ENCODE measurements around the gene QRFP.
"Not testable (repeated sequence)": the region's sequence is repeated elsewhere in the genome, so short reads cannot be mapped to it uniquely, and the experiment has no call there.

QRFP gene

DNA sequence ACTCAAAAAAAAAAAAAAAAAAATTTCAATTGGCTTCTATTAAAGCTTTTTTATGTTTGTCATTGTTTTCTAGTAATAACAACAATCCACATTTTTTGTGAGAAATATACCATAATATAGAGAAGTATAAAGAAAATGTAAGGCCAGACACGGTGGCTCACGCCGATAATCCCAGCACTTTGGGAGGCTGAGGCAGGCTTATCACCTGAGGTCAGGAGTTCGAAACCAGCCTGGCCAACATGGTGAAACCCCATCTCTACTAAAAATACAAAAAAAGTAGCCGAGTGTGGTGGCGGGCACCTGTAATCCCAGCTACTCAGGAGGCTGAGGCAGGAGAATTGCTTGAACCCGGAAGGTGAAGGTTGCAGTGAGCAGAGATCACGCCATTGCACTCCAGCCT, 48.1 kb downstream of the QRFP start:
- DNase-seq (ENCODE audit: low read depth), result not testable (repeated sequence)

DNA sequence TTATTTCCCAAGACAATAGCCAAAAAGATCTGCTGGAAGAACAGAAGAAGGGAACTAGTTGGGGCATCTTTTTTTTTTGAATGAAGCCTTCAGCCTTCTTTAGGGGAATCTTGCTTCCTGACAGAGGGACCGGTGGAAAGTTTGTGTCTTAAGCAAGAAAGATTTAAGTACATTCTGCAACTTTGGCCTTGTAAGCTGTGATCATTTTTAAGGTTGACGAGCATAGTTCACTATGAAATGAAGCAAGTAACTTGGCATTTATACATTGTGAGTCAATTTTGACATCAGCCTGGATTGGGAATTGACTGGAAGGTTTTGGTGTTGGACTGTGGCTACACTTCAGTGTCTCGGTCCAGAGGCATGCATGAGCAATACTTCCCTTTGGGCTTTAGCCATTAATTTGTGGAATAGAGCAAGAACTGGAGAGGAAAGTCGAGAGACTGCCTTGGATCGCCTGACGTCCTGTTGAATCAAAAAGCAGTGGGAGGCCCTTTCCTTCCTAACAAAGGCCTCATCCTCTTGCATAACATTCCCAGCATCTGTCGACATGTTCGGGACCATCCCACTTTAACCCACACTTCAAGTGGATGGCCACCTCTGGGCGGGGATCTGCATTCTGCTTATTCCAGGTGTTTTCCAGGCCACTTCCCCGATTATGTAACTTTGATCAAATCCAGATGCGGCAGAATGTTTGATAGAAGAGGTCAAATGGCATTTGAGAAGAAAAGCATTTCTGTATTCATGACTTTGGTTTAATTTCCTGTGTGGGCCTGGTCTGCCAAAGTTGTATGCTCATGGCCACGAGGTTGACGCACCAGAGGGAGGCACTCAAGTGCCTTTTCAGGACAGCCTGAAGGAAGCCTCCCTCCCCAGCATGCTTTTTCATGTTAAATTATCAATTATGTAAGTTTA, 49.0 kb downstream of the QRFP start:
- DNase-seq (ENCODE audit: low read depth), result peak; percentile 97

DNA sequence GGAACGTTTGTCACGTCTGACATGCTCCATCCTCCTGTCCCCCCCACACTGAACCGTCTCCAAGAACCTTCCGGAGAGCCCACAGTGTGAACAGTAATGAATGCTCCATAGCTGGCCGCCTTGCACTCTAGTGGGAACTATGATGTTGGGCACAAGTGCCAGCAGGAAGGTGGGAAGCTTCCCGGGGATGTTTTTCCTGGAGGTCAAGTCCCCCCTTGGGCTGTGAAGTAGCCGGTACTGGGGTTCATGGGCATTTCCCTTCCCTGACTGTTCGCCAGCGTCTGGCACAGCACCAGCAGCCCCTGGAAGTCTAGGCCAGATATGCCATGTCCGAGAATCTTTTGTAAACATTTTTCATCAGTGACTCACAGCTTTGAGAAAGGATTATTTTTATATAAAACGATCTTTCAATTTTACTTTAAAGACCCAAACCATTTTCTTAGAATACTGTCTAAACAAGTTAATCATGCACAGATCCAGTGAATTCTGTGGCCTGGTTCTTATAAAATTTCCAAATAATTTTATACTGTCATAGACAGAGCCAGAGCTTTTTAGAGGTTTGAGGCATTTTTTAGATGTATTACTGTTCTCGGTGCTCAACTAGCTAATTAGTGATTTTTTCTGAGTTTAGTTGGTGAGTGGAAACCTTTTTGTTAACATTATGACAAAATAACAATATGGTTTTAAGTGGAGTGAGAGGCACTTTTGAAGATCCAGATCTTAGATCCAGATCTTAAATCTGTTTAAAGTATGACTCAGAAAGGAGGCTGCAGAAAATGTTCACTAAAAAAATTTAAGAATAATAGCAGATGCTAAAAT, 49.9 kb downstream of the QRFP start:
- peak; percentile 98 for DNase-seq (ENCODE audit: low read depth)

DNA sequence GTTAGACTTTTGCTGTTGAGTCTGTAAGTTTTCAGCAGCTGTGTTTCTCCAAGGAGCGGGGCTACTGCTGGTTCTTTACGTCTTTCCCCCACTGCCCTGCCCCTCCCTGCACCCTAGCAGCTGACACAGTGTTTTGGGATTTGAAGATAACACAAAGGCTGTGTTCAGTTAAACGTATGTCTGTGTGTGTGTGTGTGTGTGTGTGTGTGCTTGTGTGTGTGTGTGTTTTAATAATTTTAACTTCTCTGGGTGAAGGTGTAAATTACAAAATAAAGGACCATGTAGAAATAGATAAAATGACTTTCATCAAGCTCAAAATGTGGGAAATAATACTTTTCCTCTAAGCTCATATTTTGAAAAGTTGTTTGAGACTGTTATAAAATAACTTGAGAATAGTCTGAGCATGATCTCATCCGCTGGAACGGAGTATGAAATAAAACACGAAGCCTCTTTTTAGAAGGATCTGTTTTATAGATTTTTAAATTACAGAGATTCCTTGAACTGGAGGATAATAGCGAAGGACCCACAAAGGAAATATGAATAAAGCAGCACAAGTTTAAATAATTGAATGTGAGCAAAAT, 50.6 kb downstream of the QRFP start:
- DNase-seq (ENCODE audit: low read depth), result peak; percentile 88

DNA sequence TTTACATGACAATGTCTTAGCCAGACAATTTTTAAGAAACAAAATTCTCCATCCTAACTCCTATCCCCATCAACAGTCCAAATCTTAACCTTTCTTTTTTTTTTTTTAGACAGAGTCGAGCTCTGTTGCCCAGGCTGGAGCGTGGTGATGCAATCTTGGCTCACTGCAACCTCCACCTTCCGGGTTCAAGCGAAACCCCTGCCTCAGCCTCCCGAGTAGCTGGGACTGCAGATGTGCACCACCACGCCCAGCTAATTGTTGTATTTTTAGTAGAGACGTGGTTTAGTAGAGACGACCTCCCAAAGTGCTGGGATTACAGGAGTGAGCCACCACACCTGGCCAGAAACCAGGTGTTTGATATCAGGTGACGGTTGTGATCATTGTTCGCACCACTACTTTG, 51.4 kb downstream of the QRFP start:
- no peak for DNase-seq (ENCODE audit: low read depth)

DNA sequence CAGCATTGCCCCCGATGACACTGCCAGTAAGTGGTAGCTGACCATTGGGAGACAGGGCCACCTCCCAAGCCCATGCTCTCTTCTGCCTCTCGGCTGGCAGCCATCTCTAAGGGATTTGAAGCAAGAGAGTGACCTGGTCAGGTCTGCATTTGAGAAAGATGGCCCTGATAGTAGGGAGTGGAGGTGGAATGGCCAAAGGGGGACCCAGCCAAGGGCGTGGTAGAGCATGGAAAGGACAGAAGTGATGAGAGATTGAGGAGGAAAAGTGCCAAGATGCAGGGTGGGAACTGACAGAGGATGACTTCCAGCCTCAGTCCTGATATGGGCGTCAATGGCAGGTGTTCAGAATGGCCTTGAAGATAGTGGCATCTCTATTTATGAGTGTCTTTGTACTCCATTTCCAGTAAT, 52.6 kb downstream of the QRFP start:
- no peak for DNase-seq (ENCODE audit: low read depth)

DNA sequence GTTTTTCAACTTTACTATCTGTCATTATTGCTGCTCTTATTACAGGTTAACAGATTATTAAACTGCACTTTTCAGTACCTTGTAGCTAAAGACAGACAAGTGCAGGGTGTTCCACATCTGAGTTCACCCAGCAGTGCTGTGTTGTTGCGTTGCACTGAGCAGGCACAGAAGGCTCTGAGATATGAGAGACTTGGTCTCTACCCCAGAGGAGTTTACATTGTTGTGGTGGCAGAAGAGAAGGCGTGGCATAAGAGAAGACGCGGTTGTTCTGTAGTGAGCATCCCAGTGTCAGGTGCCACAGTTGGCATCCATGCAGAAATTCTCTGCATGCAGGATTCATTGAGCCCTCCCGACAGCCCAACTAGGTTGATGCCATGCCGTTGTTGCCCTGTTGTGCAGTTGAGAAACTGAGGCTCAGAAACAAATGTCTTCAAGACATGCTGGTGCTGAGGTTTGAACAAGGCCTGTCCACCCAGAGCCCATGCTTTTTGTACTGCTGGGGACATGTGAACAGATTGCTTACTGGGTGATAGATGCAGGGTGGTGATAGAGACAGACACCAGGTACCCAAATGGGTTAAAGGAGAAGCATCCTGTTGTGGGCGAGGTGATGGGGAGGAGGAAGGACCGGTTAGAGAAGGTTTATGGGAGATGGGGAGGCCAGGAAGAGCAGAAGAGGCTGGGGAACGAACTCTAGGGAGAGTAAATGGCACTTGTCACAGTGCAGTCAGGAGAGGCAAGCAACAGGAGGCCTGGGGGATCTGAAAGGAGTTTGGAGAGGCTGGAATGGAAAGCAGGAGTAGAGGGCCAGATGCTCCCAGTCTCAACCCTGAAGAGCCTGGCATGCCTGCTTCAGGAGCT, 53.3 kb downstream of the QRFP start:
- DNase-seq (ENCODE audit: low read depth), result no peak
